Chondrocyte (in vitro differentiated cells): ENCODE measurements around the gene RTL10. TPM values are rescaled to one million over a fixed set of nuclear protein-coding genes. Genes with fewer than 3 reads are reported as not detected.

Experiments
- DNase-seq: peaks from one replicate; pipeline ENCODE4 v3.0.0; 2021; ENCODE audit warnings: mixed read lengths, low spot score
- H3K27ac Mint-ChIP-seq: one replicate; pipeline ENCODE4 v1.8.0; 2021; ENCODE audit warnings: mild to moderate bottlenecking, moderate library complexity, mixed read lengths; ENCODE audit not compliant: unreplicated experiment
- H3K27me3 Mint-ChIP-seq: 2 replicates; pipeline ENCODE4 v1.8.0; 2021; ENCODE audit warnings: low read depth, mixed read lengths
- H3K36me3 Mint-ChIP-seq: 2 replicates; pipeline ENCODE4 v1.8.0; 2021; ENCODE audit warnings: low read depth, mixed read lengths
- H3K4me1 Mint-ChIP-seq: 2 replicates; pipeline ENCODE4 v1.8.0; 2021; ENCODE audit warnings: low read depth, mild to moderate bottlenecking, mixed read lengths
- H3K4me3 Mint-ChIP-seq: one replicate; pipeline ENCODE4 v1.8.0; 2021; ENCODE audit warnings: mild to moderate bottlenecking, moderate library complexity, mixed read lengths; ENCODE audit not compliant: unreplicated experiment
- H3K9me3 Mint-ChIP-seq: 2 replicates; pipeline ENCODE4 v1.8.0; 2021; ENCODE audit warnings: low read depth, mixed read lengths
- CTCF ChIP-seq: fragments of 200-600 bp; sonication (generic); IDR thresholded peaks from 2 replicates; pipeline ENCODE4 v1.5.0; 2021; ENCODE audit warnings: antibody characterized with exemption, mild to moderate bottlenecking, moderate library complexity
- long read RNA-seq: library from polyadenylated mRNA; stranded (forward); transcript quantifications from one replicate; pipeline ENCODE4 v2.0.0, GENCODE V29; 2021
- total RNA-seq: library from RNA; stranded (reverse); gene quantifications from 3 replicates; pipeline ENCODE4 v1.2.1, GENCODE V29; 2021

Gene RTL10
- total RNA-seq = 15.6 to 24.5 TPM (median 18.2 TPM) in 3 replicates
- long read RNA-seq, full-length matches to known transcripts = 11 of 15 reads
- long read RNA-seq, partial matches to known transcripts = 0 of 15 reads
- long read RNA-seq, other reads (novel, unspliced or antisense) = 4 of 15 reads

DNA sequence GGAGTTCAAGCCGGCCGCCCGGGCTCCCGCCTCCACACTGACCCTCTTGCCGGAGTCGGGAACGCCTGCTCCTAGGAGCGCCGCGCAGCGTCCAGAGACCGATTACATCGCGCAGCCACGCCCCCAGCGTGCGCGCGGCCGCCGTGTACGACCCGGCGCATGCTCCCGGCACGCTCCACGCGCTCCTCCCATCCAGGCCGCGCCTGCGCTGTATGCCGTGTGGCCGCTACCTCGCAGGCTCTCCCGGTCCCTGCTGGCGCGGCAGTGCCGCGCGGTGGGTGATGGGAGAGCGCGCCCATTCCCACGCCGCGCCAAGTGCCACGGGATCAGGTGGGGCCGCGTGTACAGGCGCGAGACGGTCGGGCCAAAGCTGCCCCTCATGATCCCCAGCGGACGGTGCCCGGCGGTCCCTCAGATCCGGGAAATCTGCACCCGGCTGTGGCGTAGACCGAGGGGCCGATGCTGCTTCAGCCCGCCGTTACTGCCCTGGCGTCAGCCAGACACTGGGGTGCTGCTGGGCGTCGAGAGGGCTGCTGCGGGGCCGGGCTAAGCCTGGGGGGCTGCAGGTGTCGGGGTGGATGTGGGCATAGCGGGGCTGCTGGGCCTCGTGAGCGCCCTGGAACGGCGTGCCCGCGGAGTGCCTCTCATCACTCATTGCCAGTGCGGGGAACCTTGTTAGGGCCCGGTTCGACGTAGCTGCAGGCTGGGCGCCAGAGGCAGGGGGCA lies at the start of gene RTL10, which contains the start of gene GNB1L:
Gene RTL10 (minus strand): TSS at position 97 of the 726 bp plus-strand sequence. CDS start 2,613 bp downstream, outside the sequence.
Gene GNB1L (minus strand): TSS at position 97 of the 726 bp plus-strand sequence. CDS start 33,519 bp downstream, outside the sequence.
- no peaks in the 10 kb centered on the region for H3K9me3 Mint-ChIP-seq
- DNase-seq = peak; percentile 99
- H3K4me1 Mint-ChIP-seq = peaks cover 30% of the 10 kb centered on the region
- peak within 1 kb of the TSS; percentile 93 for H3K27ac Mint-ChIP-seq
- H3K4me3 Mint-ChIP-seq = peak within 1 kb of the TSS; percentile 90
- peaks cover 9% of the 10 kb centered on the region for H3K36me3 Mint-ChIP-seq
- H3K27me3 Mint-ChIP-seq = no peaks in the 10 kb centered on the region
- TF ChIP-seq CTCF = peak; percentile 38

- Mint-ChIP-seq H3K36me3 (peaks cover 3% of the 10 kb centered on the region), H3K27me3 (no peaks in the 10 kb centered on the region), H3K27ac (no peak overlapping the region), H3K4me3 (no peak overlapping the region), H3K4me1 (peaks cover 21% of the 10 kb centered on the region), H3K9me3 (no peaks in the 10 kb centered on the region)
- no peak for DNase-seq
- TF ChIP-seq CTCF = no peak
Measured at GRCh38 chr22:19904174-19904856, 49.6 kb upstream of the RTL10 start.

GRCh38 chr22:19903513-19903912 lies 48.8 kb upstream of the RTL10 start:
- no peak overlapping the region for H3K27ac Mint-ChIP-seq
- H3K9me3 Mint-ChIP-seq = no peaks in the 10 kb centered on the region
- DNase-seq = no peak
- no peaks in the 10 kb centered on the region for H3K27me3 Mint-ChIP-seq
- H3K4me3 Mint-ChIP-seq = no peak overlapping the region
- TF ChIP-seq CTCF = no peak
- peaks cover 4% of the 10 kb centered on the region for H3K36me3 Mint-ChIP-seq
- peaks cover 21% of the 10 kb centered on the region for H3K4me1 Mint-ChIP-seq

DNA sequence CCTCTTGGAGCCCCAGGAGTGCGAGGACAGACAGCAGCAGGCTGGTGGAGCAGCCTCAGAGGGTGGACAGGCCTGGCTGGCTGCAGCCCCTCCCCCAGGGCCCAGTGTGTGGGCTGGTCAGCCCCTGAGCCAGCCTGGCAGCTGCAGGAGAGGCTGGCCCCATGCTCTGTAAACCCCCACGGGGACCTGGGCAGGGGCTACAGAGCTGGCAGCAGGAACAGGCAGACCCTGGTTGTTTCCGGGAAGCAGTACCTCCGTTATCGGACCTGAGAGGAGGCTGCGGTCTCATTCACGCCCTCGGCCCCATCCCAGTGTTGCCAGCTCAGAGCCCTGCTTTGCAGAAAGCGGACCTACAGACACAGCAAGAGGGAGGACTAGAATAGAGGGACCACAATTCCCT lies 48.4 kb upstream of the RTL10 start:
- TF ChIP-seq CTCF = no peak
- Mint-ChIP-seq H3K4me3 (no peak overlapping the region), H3K36me3 (peaks cover 2% of the 10 kb centered on the region), H3K4me1 (peaks cover 21% of the 10 kb centered on the region), H3K27me3 (no peaks in the 10 kb centered on the region), H3K27ac (no peak overlapping the region), H3K9me3 (no peaks in the 10 kb centered on the region)
- no peak for DNase-seq

DNA sequence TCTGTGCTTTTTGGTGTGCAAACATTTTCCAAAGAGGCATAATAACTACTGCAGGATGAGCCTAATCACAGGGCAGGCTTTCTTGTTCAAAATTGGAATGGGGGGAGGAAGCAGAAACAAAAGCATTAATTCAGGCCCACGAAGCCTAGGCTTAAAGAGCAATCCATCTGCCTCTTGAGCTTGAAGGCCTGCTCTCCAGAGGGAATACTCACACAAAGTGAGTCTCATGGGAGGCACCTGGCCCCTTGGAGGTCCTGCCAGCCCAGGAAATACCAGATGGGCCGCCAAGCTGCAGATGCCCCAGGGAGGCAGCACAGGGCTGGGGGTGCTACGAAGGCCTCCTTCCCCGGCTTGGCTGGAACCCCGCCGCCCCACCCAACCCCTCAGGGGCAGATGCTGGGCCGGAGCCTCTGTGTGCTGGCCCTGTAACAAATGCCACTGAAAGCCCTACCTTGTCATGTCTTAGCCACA lies 47.6 kb upstream of the RTL10 start:
- DNase-seq = no peak
- TF ChIP-seq CTCF = no peak
- Mint-ChIP-seq H3K4me1 (peaks cover 21% of the 10 kb centered on the region), H3K4me3 (no peak overlapping the region), H3K36me3 (peaks cover 4% of the 10 kb centered on the region), H3K9me3 (no peaks in the 10 kb centered on the region), H3K27ac (no peak overlapping the region), H3K27me3 (no peaks in the 10 kb centered on the region)
